SH-SY5Y (cell line): ENCODE measurements around the gene RAB27B.

ENCODE experiments used
- GATA2 ChIP-seq: IDR thresholded peaks from 2 replicates; pipeline ENCODE4 v1.6.1; 2011; ENCODE audit warnings: mild to moderate bottlenecking, low read depth, low read length
- GATA3 ChIP-seq: IDR thresholded peaks from 2 replicates; pipeline ENCODE4 v1.6.1; 2011; ENCODE audit warnings: low read depth, mild to moderate bottlenecking, low read length, moderate library complexity

The RAB27B gene

GRCh38 chr18:54906331-54907185 lies 78.3 kb downstream of the RAB27B start:
- no peak for TF ChIP-seq GATA2
- no peak for TF ChIP-seq GATA3

DNA sequence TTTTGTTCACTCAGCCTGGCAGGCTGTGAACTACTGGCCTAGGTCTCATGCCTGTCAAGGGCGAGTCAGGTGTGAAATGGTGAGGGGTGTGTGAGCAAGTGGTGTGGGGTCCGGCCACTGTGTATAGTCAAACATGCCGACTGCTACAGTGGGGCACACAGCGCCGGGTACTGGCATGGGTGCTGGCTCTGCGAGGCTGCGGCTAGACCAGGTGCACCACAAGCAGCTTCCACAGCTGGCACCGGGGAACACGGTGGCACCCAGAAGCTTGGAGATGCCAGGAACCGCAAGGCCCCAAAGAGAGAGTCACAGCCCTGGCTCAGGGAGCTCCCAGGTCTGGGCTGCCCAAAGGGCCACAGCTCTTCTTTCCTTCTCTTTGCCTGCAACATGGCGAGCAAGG lies 81.3 kb downstream of the RAB27B start:
- TF ChIP-seq GATA2 = no peak

- TF ChIP-seq GATA3 (no peak), GATA2 (no peak)
These were observed 82.1 kb downstream of the RAB27B start for GRCh38 chr18:54910161-54910919.

DNA sequence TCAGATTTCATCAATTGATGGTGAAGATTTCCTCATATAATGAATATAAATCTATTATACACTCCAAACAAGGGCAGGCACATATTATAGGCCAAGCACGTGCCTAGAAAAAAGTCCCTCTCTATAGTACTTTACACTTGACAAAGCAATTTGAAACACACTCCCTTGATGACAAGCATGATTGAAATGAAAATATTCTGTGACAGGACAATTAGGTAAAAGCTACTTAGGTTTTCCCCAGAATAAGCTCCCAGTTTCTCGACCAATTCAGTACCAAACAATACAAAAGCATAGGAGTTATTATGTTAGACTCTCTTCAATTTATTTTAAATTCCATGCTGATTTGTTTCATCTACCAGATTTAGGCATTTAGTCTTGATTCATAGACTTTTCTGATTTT lies 83.3 kb downstream of the RAB27B start:
- TF ChIP-seq GATA2 (no peak), GATA3 (no peak)

GRCh38 chr18:54914816-54915215 lies 86.5 kb downstream of the RAB27B start:
- TF ChIP-seq GATA3 (no peak), GATA2 (no peak)

GRCh38 chr18:54916507-54916906 lies 88.2 kb downstream of the RAB27B start:
- TF ChIP-seq GATA3 = no peak
- TF ChIP-seq GATA2 = no peak

DNA sequence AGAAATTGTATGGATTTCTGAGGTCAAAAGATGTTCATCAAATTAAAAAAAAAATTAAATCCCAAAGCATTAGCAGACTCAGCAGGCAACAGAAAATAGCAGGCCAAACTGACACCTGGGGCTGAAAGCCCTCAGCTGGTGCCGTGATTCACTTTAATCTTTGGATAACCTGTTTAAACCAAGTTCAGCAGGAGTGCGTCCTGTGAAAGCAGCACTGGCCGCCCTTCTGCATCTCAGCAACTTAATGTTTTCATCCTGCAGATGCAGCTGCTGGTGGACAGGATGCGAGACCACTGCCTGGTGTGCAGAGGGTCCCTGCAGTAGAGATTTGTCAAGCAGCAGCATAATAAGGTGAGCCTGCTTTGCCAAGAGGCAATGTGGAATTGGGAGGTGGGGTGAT lies 89.8 kb downstream of the RAB27B start:
- peak; percentile 58; the same call in 1 of the 2 replicates for TF ChIP-seq GATA2
- no peak for TF ChIP-seq GATA3

DNA sequence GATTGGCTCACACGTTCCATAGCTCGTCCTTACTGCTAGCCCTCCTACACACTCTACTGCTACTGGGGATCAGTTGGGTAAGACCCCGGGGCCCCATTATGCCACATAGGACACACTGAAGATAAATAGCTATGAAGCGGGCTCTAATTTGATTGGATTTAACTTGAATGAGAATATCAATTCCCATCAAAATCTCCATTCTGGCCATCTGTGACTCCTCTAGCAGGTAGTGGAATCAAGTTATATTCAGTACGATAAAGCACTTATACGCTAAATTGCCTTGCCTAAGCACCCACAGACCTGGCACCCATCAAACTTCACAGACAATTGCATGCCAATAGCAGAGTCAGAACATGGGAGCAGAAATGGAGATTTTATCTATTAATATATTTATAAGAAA lies 91.1 kb downstream of the RAB27B start:
- TF ChIP-seq GATA3 = peak; percentile 65
- TF ChIP-seq GATA2 = peak; percentile 88

DNA sequence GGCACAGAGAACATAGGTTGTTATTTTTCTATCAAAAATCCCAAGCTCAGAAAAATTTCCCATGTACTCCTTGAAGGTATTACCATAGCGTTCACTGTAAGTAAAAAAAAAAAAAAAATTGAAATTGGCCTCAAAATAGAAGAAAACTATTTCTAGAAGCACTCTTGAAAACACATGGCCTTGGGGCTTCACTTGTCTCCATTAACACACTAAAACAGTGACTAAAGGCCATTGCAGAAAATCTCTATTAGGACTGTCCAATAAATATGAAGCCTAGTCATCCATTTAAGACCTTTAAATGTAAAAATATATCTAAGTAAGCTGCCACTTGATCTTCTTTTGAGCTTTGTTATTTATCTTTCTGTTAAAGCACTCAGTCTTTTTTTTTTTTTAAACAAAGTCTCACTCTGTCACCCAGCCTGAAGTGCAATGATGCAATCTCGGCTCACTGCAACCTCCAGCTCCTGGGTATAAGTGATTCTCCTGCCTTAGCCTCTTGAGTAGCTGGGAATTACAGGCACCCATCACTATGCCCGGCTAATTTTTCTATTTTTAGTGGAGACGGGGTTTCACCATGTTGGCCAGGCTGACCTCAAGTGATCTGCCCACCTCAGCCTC lies 95.2 kb downstream of the RAB27B start:
- TF ChIP-seq GATA3 = no peak
- TF ChIP-seq GATA2 = no peak

- TF ChIP-seq GATA2 (no peak), GATA3 (no peak)
These were observed 96.7 kb downstream of the RAB27B start for GRCh38 chr18:54924948-54925347.

DNA sequence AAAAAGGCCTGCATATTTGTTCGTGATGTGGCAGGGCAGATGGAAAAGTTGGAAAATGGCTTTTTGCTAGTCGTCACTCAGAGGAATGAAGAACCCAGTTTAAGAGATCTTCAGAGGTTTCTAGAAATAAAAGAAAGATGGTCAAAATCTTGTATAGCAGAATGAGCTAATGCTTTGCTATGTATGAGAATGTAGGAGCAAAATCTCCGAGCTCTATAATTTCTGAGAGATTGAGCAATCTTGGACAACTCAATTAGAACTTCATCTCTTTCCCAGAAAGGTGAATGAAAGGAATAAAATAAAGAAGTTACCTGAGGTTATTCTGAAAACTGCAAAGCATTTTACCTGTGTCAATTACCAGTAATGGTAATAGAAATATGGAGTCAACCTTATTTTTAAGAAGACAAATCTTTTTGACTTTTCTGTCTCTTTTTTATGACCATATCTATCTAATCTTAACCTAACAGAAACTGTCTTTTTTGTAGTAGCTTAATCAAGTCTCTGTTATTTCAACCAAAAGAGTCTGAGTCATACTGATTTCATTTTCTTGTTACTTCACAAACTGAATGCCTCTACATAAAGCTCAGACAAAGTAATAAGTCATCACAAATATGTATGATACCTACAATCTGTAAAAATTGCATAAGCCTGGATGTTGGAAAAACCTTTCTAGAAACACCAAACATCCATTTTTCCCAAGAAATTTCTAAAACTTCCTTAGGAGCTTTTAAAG lies 98.5 kb downstream of the RAB27B start:
- no peak for TF ChIP-seq GATA2
- no peak for TF ChIP-seq GATA3

DNA sequence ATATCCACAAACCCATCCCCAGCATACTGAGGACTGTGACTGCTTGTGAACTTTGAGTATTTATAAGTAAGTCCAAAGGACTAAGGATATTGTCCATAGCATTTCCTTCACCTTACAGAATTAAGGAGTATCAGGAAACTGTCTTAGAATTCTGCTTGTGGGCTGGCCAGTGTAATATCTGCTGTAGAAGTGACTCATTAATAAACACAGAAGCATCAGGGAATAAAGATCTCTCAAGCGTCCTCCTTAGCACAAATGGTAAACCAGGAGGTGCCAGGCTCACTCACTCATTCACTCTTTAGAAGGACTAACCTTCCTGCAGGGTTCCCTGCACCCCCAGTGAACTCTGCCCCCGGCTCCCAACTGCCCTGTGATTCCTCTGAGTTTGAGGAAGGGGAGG lies 100.0 kb downstream of the RAB27B start:
- TF ChIP-seq GATA3 (no peak), GATA2 (no peak)

GRCh38 chr18:54931152-54931551 lies 102.9 kb downstream of the RAB27B start:
- no peak for TF ChIP-seq GATA2
- TF ChIP-seq GATA3 = no peak

- no peak for TF ChIP-seq GATA3
- no peak for TF ChIP-seq GATA2
These were observed 104.2 kb downstream of the RAB27B start for GRCh38 chr18:54932472-54932871.

DNA sequence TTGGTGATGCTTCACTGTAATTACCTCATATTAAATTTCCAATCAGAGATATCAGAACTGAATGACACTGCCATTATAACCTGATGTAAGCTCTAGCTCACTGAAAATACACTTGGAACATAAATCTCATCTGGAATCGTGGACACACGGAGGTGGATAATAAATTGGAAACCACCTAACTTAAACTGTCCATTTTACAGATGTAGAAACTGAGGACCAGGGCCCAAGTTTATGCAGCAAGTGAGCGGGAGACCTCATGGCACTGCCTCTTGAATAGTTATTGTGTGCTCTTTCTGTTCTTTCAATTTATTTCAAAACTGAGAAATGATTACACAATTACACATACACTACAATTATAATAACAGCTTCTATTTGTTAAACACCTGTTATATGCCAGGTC lies 110.2 kb downstream of the RAB27B start:
- TF ChIP-seq GATA2 (no peak), GATA3 (no peak)

DNA sequence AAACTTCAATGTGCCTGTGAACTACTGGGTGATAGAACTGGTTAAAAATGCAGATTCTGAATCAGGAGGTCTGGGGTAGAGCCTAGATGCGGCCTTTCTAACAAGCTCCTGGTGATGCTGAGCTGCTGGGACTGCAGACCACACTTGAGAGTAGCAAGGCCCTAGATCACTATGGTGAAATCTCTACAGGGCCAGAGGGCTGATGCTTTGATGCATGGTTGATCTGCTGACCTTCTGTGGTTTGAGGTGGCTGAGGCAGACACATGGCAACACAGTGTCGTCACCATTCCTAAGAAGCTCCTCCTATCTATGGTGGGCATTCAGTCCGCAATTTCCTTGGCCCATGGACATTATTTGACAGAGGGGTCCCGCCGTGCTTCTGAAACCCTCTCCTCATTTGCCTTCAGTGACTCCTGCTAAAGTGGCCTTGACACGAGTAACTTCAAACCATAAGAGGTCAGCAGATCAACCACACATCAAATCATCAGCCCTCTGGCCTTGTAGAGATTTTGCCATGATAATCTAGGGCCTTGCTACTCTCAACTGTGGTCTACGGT lies 111.2 kb downstream of the RAB27B start:
- TF ChIP-seq GATA3 = no peak
- no peak for TF ChIP-seq GATA2
